ENCODE measurements around the gene PPP1R8. TPM values are rescaled to one million over a fixed set of nuclear protein-coding genes. Genes with fewer than 3 reads are reported as not detected.

PPP1R8 gene
- total RNA-seq, 1 experiment from 2014 or later = 38.4 TPM

DNA sequence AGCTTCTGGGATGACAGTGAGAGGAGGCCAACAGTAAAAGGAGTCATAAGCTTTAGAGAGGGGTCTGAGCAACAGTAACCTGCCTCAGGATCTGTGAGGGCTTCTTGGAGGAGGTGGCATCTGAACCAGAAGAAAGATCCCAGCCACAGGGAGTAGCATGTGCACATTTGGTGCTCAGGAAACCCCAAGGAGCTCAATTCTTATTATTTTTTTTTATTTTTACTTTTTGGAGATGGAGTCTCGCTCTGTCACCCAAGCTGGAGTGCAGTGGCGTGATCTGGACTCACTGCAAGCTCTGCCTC, 46.5 kb downstream of the PPP1R8 start:
- CTCF ChIA-PET = no interaction called here

DNA sequence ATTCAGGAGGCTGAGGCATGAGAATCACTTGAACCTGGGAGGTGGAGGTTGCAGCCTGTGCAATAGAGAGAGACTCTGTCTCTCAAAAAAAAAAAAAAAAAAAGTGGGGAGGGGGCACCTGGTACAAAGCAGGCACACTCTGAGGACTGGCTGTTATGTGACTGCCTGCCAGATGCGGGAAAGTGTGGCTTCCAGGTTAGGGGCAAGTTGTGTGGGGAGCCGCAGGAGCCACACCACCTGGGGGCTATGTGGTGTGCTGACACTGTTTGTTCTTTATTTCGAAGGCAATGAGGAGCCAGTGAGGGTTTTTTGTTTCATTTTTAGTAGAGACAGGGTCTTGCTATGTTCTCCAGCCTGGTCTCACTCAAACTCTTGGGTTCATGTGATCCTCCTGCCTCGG, 47.5 kb downstream of the PPP1R8 start:
- no peak overlapping the region for H2AFZ ChIP-seq

More for the DNA sequence above, 46.5 kb downstream of the PPP1R8 start:
- Histone ChIP-seq H3K27ac (no peak overlapping the region), H3K9me3 (ENCODE audit: insufficient read depth, low read depth) (no peaks in the 10 kb centered on the region), H3K4me2 (no peak overlapping the region), H3K9me2 (ENCODE audit: insufficient read depth) (no peaks in the 10 kb centered on the region), H3K36me3 (ENCODE audit: low read depth) (no peaks in the 10 kb centered on the region), H3K27me3 (ENCODE audit: insufficient read depth, low read depth) (no peaks in the 10 kb centered on the region), H4K20me1 (ENCODE audit: insufficient read depth) (no peaks in the 10 kb centered on the region), H3F3A (ENCODE audit: insufficient read depth, low read depth) (peaks cover under 1% of the 10 kb centered on the region; the same call in 1 of the 2 replicates), H3K4me3 (no peak overlapping the region), H2AFZ (no peak overlapping the region), H3K79me2 (ENCODE audit: low read depth) (no peaks in the 10 kb centered on the region), H3K4me1 (replicated peaks; ENCODE audit: insufficient read depth) (no peaks in the 10 kb centered on the region; the same call in 1 of the 2 replicates)
- intact Hi-C loops (cut with micrococcal nuclease; ENCODE audit: unreplicated experiment) = no loop called here
- no TSS peak for BruUV-seq (replicated peaks)
- TF ChIP-seq, protein P1, sequence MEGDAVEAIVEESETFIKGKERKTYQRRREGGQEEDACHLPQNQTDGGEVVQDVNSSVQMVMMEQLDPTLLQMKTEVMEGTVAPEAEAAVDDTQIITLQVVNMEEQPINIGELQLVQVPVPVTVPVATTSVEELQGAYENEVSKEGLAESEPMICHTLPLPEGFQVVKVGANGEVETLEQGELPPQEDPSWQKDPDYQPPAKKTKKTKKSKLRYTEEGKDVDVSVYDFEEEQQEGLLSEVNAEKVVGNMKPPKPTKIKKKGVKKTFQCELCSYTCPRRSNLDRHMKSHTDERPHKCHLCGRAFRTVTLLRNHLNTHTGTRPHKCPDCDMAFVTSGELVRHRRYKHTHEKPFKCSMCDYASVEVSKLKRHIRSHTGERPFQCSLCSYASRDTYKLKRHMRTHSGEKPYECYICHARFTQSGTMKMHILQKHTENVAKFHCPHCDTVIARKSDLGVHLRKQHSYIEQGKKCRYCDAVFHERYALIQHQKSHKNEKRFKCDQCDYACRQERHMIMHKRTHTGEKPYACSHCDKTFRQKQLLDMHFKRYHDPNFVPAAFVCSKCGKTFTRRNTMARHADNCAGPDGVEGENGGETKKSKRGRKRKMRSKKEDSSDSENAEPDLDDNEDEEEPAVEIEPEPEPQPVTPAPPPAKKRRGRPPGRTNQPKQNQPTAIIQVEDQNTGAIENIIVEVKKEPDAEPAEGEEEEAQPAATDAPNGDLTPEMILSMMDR (conservative IDR thresholded peaks at IDR 0.05) = no peak
- TF ChIP-seq EZH2 (IDR thresholded peaks at IDR 0.05; ENCODE audit: low read depth) = no peak
- POLR2A ChIA-PET (ENCODE audit: unreplicated experiment) = no interaction called here
- no peak for DNase-seq

DNA sequence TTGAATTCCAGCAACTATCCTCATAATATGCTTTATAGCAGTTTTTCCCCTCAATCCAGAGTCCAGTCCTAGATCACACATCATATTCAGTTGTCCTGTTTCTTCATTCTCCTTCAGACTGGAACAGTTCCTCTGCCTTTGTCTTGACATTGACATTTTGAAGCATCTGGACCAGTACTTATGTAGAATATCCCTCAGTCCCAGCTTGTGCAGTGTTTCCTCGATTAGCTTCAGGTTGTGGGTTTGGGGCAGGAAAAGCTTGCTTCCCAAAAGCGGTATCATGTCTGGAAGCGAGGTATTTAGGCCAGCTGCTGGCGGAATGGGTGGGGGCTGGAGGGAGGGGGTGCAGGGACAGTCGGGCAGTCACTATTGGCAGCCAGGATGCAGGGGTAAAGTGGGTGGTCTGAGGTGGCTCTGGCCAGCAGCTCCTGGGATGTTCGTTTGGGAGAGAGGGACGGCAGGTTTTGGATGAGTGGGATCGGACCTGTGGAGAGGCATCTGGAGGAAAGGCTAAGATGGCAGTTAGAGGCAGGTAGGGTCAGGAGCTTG, 48.3 kb downstream of the PPP1R8 start:
- H3K9me2 ChIP-seq (ENCODE audit: insufficient read depth) = no peaks in the 10 kb centered on the region
- H3K4me2 ChIP-seq = no peak overlapping the region
- H2AFZ ChIP-seq = no peak overlapping the region
- CTCF ChIA-PET = no interaction called here
- intact Hi-C loops (cut with micrococcal nuclease; ENCODE audit: unreplicated experiment) = no loop called here
- POLR2A ChIA-PET (ENCODE audit: unreplicated experiment) = no interaction called here
- H4K20me1 ChIP-seq (ENCODE audit: insufficient read depth) = no peaks in the 10 kb centered on the region
- TF ChIP-seq, protein P1 (conservative IDR thresholded peaks at IDR 0.05) = no peak
- TF ChIP-seq EZH2 (IDR thresholded peaks at IDR 0.05; ENCODE audit: low read depth) = no peak
- no peaks in the 10 kb centered on the region for H3K36me3 ChIP-seq (ENCODE audit: low read depth)
- H3K27me3 ChIP-seq (ENCODE audit: insufficient read depth, low read depth) = no peaks in the 10 kb centered on the region
- H3K4me3 ChIP-seq = no peak overlapping the region
- H3K4me1 ChIP-seq (replicated peaks; ENCODE audit: insufficient read depth) = no peaks in the 10 kb centered on the region; the same call in 1 of the 2 replicates
- no peak overlapping the region for H3K27ac ChIP-seq
- no TSS peak for BruUV-seq (replicated peaks)
- H3K79me2 ChIP-seq (ENCODE audit: low read depth) = no peaks in the 10 kb centered on the region
- DNase-seq = no peak
- H3K9me3 ChIP-seq (ENCODE audit: insufficient read depth, low read depth) = no peaks in the 10 kb centered on the region
- no peaks in the 10 kb centered on the region for H3F3A ChIP-seq (ENCODE audit: insufficient read depth, low read depth)

More for the DNA sequence above, 47.5 kb downstream of the PPP1R8 start:
- H3F3A ChIP-seq (ENCODE audit: insufficient read depth, low read depth) = no peaks in the 10 kb centered on the region
- intact Hi-C loops (cut with micrococcal nuclease; ENCODE audit: unreplicated experiment) = no loop called here
- BruUV-seq (replicated peaks) = no TSS peak
- H3K79me2 ChIP-seq (ENCODE audit: low read depth) = no peaks in the 10 kb centered on the region
- no peaks in the 10 kb centered on the region for H3K27me3 ChIP-seq (ENCODE audit: insufficient read depth, low read depth)
- no peaks in the 10 kb centered on the region for H3K9me2 ChIP-seq (ENCODE audit: insufficient read depth)
- H3K27ac ChIP-seq = no peak overlapping the region
- POLR2A ChIA-PET (ENCODE audit: unreplicated experiment) = no interaction called here
- H3K4me2 ChIP-seq = no peak overlapping the region
- no peaks in the 10 kb centered on the region for H3K9me3 ChIP-seq (ENCODE audit: insufficient read depth, low read depth)
- no peak for DNase-seq
- H3K36me3 ChIP-seq (ENCODE audit: low read depth) = no peaks in the 10 kb centered on the region
- CTCF ChIA-PET = no interaction called here
- H3K4me3 ChIP-seq = no peak overlapping the region
- H3K4me1 ChIP-seq (replicated peaks; ENCODE audit: insufficient read depth) = no peaks in the 10 kb centered on the region; the same call in 1 of the 2 replicates
- TF ChIP-seq, protein P1 (conservative IDR thresholded peaks at IDR 0.05) = no peak
- TF ChIP-seq EZH2 (IDR thresholded peaks at IDR 0.05; ENCODE audit: low read depth) = no peak
- no peaks in the 10 kb centered on the region for H4K20me1 ChIP-seq (ENCODE audit: insufficient read depth)
